Measurements from ENCODE around the gene FAT3.

FAT3 gene

DNA sequence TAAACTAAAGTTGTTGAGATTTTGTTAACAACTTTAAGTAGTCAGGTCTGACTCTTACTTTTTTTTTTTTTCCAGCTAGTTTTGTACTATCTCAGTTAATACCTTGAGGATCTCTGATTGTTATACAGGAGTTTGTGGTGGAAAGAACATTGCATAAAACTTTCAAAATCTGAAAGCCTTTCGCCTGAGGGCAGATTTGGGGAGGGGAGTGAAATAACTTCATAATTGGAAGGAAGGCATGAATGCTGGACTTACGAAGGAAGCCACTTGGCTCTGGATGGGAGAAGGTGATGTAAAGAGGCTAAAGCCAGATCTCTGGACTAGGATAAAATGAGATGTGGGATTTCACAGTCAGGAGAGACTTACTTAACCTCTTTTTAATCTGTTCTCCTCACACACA, 18.2 kb upstream of the FAT3 start:
- no peak overlapping the region for H3K9ac ChIP-seq (ENCODE audit: low read length)
- H3K4me3 ChIP-seq (ENCODE audit: low read length): no peak overlapping the region
- no peaks in the 10 kb centered on the region for H3K4me1 ChIP-seq (ENCODE audit: low read length)
- no peak overlapping the region for H3K27ac ChIP-seq (ENCODE audit: low read length)
- DNase-seq: no peak
- H3K36me3 ChIP-seq (replicated peaks; ENCODE audit: insufficient read depth, low read length): no peaks in the 10 kb centered on the region
- H3K79me2 ChIP-seq (ENCODE audit: low read length): no peaks in the 10 kb centered on the region
- no peak for TF ChIP-seq EZH2 (optimal IDR thresholded peaks at IDR 0.05; ENCODE audit: low read depth, low read length)
- no peak for TF ChIP-seq EZH2phosphoT487 (IDR thresholded peaks at IDR 0.05; ENCODE audit: low read length)
- TF ChIP-seq, protein P1, sequence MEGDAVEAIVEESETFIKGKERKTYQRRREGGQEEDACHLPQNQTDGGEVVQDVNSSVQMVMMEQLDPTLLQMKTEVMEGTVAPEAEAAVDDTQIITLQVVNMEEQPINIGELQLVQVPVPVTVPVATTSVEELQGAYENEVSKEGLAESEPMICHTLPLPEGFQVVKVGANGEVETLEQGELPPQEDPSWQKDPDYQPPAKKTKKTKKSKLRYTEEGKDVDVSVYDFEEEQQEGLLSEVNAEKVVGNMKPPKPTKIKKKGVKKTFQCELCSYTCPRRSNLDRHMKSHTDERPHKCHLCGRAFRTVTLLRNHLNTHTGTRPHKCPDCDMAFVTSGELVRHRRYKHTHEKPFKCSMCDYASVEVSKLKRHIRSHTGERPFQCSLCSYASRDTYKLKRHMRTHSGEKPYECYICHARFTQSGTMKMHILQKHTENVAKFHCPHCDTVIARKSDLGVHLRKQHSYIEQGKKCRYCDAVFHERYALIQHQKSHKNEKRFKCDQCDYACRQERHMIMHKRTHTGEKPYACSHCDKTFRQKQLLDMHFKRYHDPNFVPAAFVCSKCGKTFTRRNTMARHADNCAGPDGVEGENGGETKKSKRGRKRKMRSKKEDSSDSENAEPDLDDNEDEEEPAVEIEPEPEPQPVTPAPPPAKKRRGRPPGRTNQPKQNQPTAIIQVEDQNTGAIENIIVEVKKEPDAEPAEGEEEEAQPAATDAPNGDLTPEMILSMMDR (IDR thresholded peaks at IDR 0.05; ENCODE audit: low read length): no peak
- H3K9me3 ChIP-seq (replicated peaks; ENCODE audit: insufficient read depth, low read length): no peaks in the 10 kb centered on the region
- H3K9me2 ChIP-seq (replicated peaks; ENCODE audit: insufficient read depth, low read length): no peaks in the 10 kb centered on the region
- no peaks in the 10 kb centered on the region for H3F3A ChIP-seq (ENCODE audit: insufficient read depth, low read length)
- H2AFZ ChIP-seq (ENCODE audit: low read length): no peak overlapping the region
- H4K20me1 ChIP-seq (ENCODE audit: insufficient read depth, low read length): no peaks in the 10 kb centered on the region
- H3K4me2 ChIP-seq (ENCODE audit: low read depth, low read length): no peak overlapping the region
- no peaks in the 10 kb centered on the region for H3K27me3 ChIP-seq (replicated peaks; ENCODE audit: insufficient read depth, low read length)

DNA sequence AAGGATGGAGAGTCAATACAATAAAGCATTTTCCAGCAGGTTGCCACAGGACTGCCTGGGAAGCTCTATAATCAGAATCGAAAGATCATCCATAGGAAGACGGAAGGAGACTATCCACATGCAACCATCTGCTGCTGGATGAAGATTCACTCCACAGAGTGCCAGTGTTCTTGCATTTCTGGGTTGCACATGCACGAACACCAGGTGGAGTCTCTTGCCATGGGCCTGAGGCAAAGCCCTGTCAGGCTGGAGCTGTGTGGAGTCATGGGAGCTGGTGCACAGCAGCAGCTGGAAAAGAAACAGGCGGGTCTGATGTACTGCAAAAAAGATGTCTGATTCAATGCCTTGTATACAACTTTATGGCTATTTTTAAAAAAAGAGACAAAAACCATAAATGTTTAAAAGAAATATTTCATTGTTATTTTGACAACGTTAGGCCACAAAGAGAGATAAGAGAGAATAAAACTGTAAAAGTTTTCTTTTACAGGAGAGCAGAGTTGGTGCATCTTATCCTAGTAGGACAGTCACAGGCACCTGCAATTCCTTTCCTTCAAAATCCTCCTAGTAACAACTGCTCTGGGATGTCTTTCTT, 12.9 kb upstream of the FAT3 start:
- DNase-seq: no peak
- H3K79me2 ChIP-seq (ENCODE audit: low read length): no peaks in the 10 kb centered on the region
- no peak overlapping the region for H3K9ac ChIP-seq (ENCODE audit: low read length)
- no peaks in the 10 kb centered on the region for H3K4me1 ChIP-seq (ENCODE audit: low read length)
- H3F3A ChIP-seq (ENCODE audit: insufficient read depth, low read length): no peaks in the 10 kb centered on the region
- no peak overlapping the region for H3K4me3 ChIP-seq (ENCODE audit: low read length)
- H3K9me2 ChIP-seq (replicated peaks; ENCODE audit: insufficient read depth, low read length): no peaks in the 10 kb centered on the region
- no peaks in the 10 kb centered on the region for H3K36me3 ChIP-seq (replicated peaks; ENCODE audit: insufficient read depth, low read length)
- H4K20me1 ChIP-seq (ENCODE audit: insufficient read depth, low read length): no peaks in the 10 kb centered on the region
- no peaks in the 10 kb centered on the region for H3K27me3 ChIP-seq (replicated peaks; ENCODE audit: insufficient read depth, low read length)
- no peak overlapping the region for H3K27ac ChIP-seq (ENCODE audit: low read length)
- H3K9me3 ChIP-seq (replicated peaks; ENCODE audit: insufficient read depth, low read length): no peaks in the 10 kb centered on the region
- no peak for TF ChIP-seq EZH2 (optimal IDR thresholded peaks at IDR 0.05; ENCODE audit: low read depth, low read length)
- TF ChIP-seq, protein P1 (IDR thresholded peaks at IDR 0.05; ENCODE audit: low read length): no peak
- no peak overlapping the region for H3K4me2 ChIP-seq (ENCODE audit: low read depth, low read length)
- no peak overlapping the region for H2AFZ ChIP-seq (ENCODE audit: low read length)

DNA sequence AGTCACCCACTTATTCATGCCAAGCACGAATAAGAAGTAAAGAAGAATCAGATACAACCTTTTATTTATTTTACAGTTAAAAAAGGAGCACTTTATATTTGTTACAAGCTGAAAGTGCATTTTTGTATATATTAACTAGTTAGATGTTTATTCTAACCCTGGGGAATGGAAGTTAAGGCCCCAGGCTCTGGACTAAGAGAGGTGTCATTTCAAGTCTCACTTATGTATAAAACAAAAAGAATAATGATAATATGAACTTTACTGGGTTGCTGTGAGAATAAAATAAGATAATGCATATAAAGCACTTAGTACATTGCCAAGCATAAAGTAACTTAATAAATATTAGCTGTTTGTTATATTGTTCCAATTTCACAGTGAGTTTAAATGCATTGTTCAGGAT, 12.1 kb upstream of the FAT3 start:
- Histone ChIP-seq H2AFZ (ENCODE audit: low read length) (no peak overlapping the region), H3K4me3 (ENCODE audit: low read length) (no peak overlapping the region), H3K27ac (ENCODE audit: low read length) (no peak overlapping the region), H3K4me1 (ENCODE audit: low read length) (no peaks in the 10 kb centered on the region), H3K79me2 (ENCODE audit: low read length) (no peaks in the 10 kb centered on the region), H3K36me3 (replicated peaks; ENCODE audit: insufficient read depth, low read length) (no peaks in the 10 kb centered on the region), H4K20me1 (ENCODE audit: insufficient read depth, low read length) (no peaks in the 10 kb centered on the region), H3K4me2 (ENCODE audit: low read depth, low read length) (no peak overlapping the region), H3K9me3 (replicated peaks; ENCODE audit: insufficient read depth, low read length) (no peaks in the 10 kb centered on the region), H3F3A (ENCODE audit: insufficient read depth, low read length) (no peaks in the 10 kb centered on the region), H3K9me2 (replicated peaks; ENCODE audit: insufficient read depth, low read length) (no peaks in the 10 kb centered on the region), H3K9ac (ENCODE audit: low read length) (no peak overlapping the region), H3K27me3 (replicated peaks; ENCODE audit: insufficient read depth, low read length) (no peaks in the 10 kb centered on the region)
- no peak for DNase-seq
- TF ChIP-seq EZH2phosphoT487 (IDR thresholded peaks at IDR 0.05; ENCODE audit: low read length) (no peak), EZH2 (optimal IDR thresholded peaks at IDR 0.05; ENCODE audit: low read depth, low read length) (no peak)
- TF ChIP-seq, protein P1 (IDR thresholded peaks at IDR 0.05; ENCODE audit: low read length): no peak
